ENCODE data around the gene SCAMP3.
A peak's percentile ranks its signal among the peaks of the same experiment; 100 is the strongest.
"Not testable (repeated sequence)": the region's sequence is repeated elsewhere in the genome, so short reads cannot be mapped to it uniquely, and the experiment has no call there.

Gene SCAMP3

GRCh38 chr1:155220211-155220965 lies 41.8 kb downstream of the SCAMP3 start:
- H3K14ac ChIP-seq (ENCODE audit: low read length); H4K12ac ChIP-seq (ENCODE audit: low read depth, low read length); H2BK5ac ChIP-seq (ENCODE audit: low read depth, low read length, poor library complexity); H2AK5ac ChIP-seq (ENCODE audit: low read length); H3K23ac ChIP-seq (ENCODE audit: low read length); H4K8ac ChIP-seq (ENCODE audit: low read depth, low read length); H3K9me3 ChIP-seq (ENCODE audit: insufficient read depth, low read depth, low read length); H3K18ac ChIP-seq (ENCODE audit: low read length); H3K27me3 ChIP-seq (ENCODE audit: insufficient read depth, low read length); H3K36me3 ChIP-seq (ENCODE audit: control insufficient read depth in 1 of 2, insufficient read depth in 2 of 2, low read length in 2 of 2); H3K9ac ChIP-seq (ENCODE audit: low read length); H3K4me3 ChIP-seq (ENCODE audit: low read depth, low read length); H2BK120ac ChIP-seq (ENCODE audit: insufficient read depth, low read length, poor library complexity); H2AFZ ChIP-seq (ENCODE audit: insufficient read depth, low read length, poor library complexity); H3K4me2 ChIP-seq (ENCODE audit: low read length); H3K79me2 ChIP-seq (ENCODE audit: control insufficient read depth, insufficient read depth, low read length, poor library complexity); H3K4ac ChIP-seq (ENCODE audit: low read depth, low read length): not testable (repeated sequence)
- peak in 1 of 2 donors; percentile 22 for DNase-seq
- Histone ChIP-seq H3K4me1 (ENCODE audit: control insufficient read depth in 1 of 2, insufficient read depth in 2 of 2, low read length in 2 of 2) (peaks cover 11 to 14% of the 10 kb centered on the region in 2 experiments), H4K91ac (ENCODE audit: low read depth, low read length) (peak overlapping the region; percentile 17), H3K79me1 (ENCODE audit: low read length) (peaks cover 13% of the 10 kb centered on the region), H2BK12ac (ENCODE audit: low read length) (peak overlapping the region; percentile 63), H3K27ac (ENCODE audit: low read depth, low read length) (peak overlapping the region; percentile 24)
- WGBS (ENCODE audit: extremely low coverage, insufficient coverage, insufficient read length), result no CpG with 5 or more reads among the region's 10 CpGs

GRCh38 chr1:155219592-155220031 lies 42.5 kb downstream of the SCAMP3 start:
- peaks cover 9% of the 10 kb centered on the region for H3K79me1 ChIP-seq (ENCODE audit: low read length)
- H3K4ac ChIP-seq (ENCODE audit: low read depth, low read length), result no peak overlapping the region
- H2BK5ac ChIP-seq (ENCODE audit: low read depth, low read length, poor library complexity), result no peak overlapping the region
- H2BK12ac ChIP-seq (ENCODE audit: low read length), result peak overlapping the region; percentile 12
- no peak overlapping the region for H3K23ac ChIP-seq (ENCODE audit: low read length)
- no peaks in the 10 kb centered on the region for H3K79me2 ChIP-seq (ENCODE audit: control insufficient read depth, insufficient read depth, low read length, poor library complexity)
- no peak overlapping the region for H3K9ac ChIP-seq (ENCODE audit: low read length)
- no CpG with 5 or more reads among the region's 1 CpG for WGBS (ENCODE audit: extremely low coverage, insufficient coverage, insufficient read length)
- H3K9me3 ChIP-seq (ENCODE audit: insufficient read depth, low read depth, low read length), result no peaks in the 10 kb centered on the region
- peak in 1 of 2 donors; percentile 52 for DNase-seq
- peaks cover 9 to 14% of the 10 kb centered on the region in 2 experiments for H3K36me3 ChIP-seq (ENCODE audit: control insufficient read depth in 1 of 2, insufficient read depth in 2 of 2, low read length in 2 of 2)
- H3K4me3 ChIP-seq (ENCODE audit: low read depth, low read length), result no peak overlapping the region
- no peak overlapping the region for H3K4me2 ChIP-seq (ENCODE audit: low read length)
- no peak overlapping the region for H3K14ac ChIP-seq (ENCODE audit: low read length)
- peak overlapping the region; percentile 41 for H4K91ac ChIP-seq (ENCODE audit: low read depth, low read length)
- H2BK120ac ChIP-seq (ENCODE audit: insufficient read depth, low read length, poor library complexity), result no peak overlapping the region
- no peak overlapping the region for H2AK5ac ChIP-seq (ENCODE audit: low read length)
- peak overlapping the region; percentile 25 for H3K27ac ChIP-seq (ENCODE audit: low read depth, low read length)
- H3K4me1 ChIP-seq (ENCODE audit: control insufficient read depth in 1 of 2, insufficient read depth in 2 of 2, low read length in 2 of 2), result peaks cover 10% of the 10 kb centered on the region in 2 experiments
- no peak overlapping the region for H3K18ac ChIP-seq (ENCODE audit: low read length)
- H4K12ac ChIP-seq (ENCODE audit: low read depth, low read length), result no peak overlapping the region
- no peaks in the 10 kb centered on the region for H3K27me3 ChIP-seq (ENCODE audit: insufficient read depth, low read length)
- no peak overlapping the region for H2AFZ ChIP-seq (ENCODE audit: insufficient read depth, low read length, poor library complexity)
- H4K8ac ChIP-seq (ENCODE audit: low read depth, low read length), result peak overlapping the region; percentile 43

GRCh38 chr1:155218854-155219591 lies 43.1 kb downstream of the SCAMP3 start:
- Histone ChIP-seq H3K79me1 (ENCODE audit: low read length) (peaks cover 4% of the 10 kb centered on the region), H3K18ac (ENCODE audit: low read length) (no peak overlapping the region), H2BK120ac (ENCODE audit: insufficient read depth, low read length, poor library complexity) (no peak overlapping the region), H4K12ac (ENCODE audit: low read depth, low read length) (no peak overlapping the region), H3K14ac (ENCODE audit: low read length) (no peak overlapping the region), H2BK12ac (ENCODE audit: low read length) (peak overlapping the region; percentile 12), H3K4me2 (ENCODE audit: low read length) (no peak overlapping the region), H3K9me3 (ENCODE audit: insufficient read depth, low read depth, low read length) (no peaks in the 10 kb centered on the region), H3K79me2 (ENCODE audit: control insufficient read depth, insufficient read depth, low read length, poor library complexity) (no peaks in the 10 kb centered on the region), H3K9ac (ENCODE audit: low read length) (no peak overlapping the region), H2BK5ac (ENCODE audit: low read depth, low read length, poor library complexity) (no peak overlapping the region), H4K91ac (ENCODE audit: low read depth, low read length) (peak overlapping the region; percentile 41), H3K27me3 (ENCODE audit: insufficient read depth, low read length) (no peaks in the 10 kb centered on the region), H4K8ac (ENCODE audit: low read depth, low read length) (peak overlapping the region; percentile 43), H3K27ac (ENCODE audit: low read depth, low read length) (no peak overlapping the region), H3K36me3 (ENCODE audit: control insufficient read depth in 1 of 2, insufficient read depth in 2 of 2, low read length in 2 of 2) (peaks cover 9 to 14% of the 10 kb centered on the region in 2 experiments), H2AK5ac (ENCODE audit: low read length) (no peak overlapping the region), H3K4ac (ENCODE audit: low read depth, low read length) (no peak overlapping the region), H2AFZ (ENCODE audit: insufficient read depth, low read length, poor library complexity) (no peak overlapping the region), H3K4me3 (ENCODE audit: low read depth, low read length) (no peak overlapping the region), H3K4me1 (ENCODE audit: control insufficient read depth in 1 of 2, insufficient read depth in 2 of 2, low read length in 2 of 2) (peaks cover 8 to 9% of the 10 kb centered on the region in 2 experiments), H3K23ac (ENCODE audit: low read length) (no peak overlapping the region)
- DNase-seq, result peak; percentile 53 to 85
- no CpG with 5 or more reads among the region's 7 CpGs for whole genome bisulfite sequencing (ENCODE audit: extremely low coverage, insufficient coverage, insufficient read length)

GRCh38 chr1:155214702-155215101 lies 47.5 kb downstream of the SCAMP3 start:
- H2AK5ac ChIP-seq (ENCODE audit: low read length); H3K4ac ChIP-seq (ENCODE audit: low read depth, low read length); H2BK120ac ChIP-seq (ENCODE audit: insufficient read depth, low read length, poor library complexity); H3K14ac ChIP-seq (ENCODE audit: low read length); DNase-seq; H3K23ac ChIP-seq (ENCODE audit: low read length); H3K27me3 ChIP-seq (ENCODE audit: insufficient read depth, low read length); H3K9me3 ChIP-seq (ENCODE audit: insufficient read depth, low read depth, low read length); H3K79me2 ChIP-seq (ENCODE audit: control insufficient read depth, insufficient read depth, low read length, poor library complexity); H4K8ac ChIP-seq (ENCODE audit: low read depth, low read length); H3K27ac ChIP-seq (ENCODE audit: low read depth, low read length); H3K4me2 ChIP-seq (ENCODE audit: low read length); H4K91ac ChIP-seq (ENCODE audit: low read depth, low read length); H2AFZ ChIP-seq (ENCODE audit: insufficient read depth, low read length, poor library complexity); H3K18ac ChIP-seq (ENCODE audit: low read length); H3K4me3 ChIP-seq (ENCODE audit: low read depth, low read length); H2BK12ac ChIP-seq (ENCODE audit: low read length); H3K79me1 ChIP-seq (ENCODE audit: low read length); H4K12ac ChIP-seq (ENCODE audit: low read depth, low read length); H3K9ac ChIP-seq (ENCODE audit: low read length); H3K4me1 ChIP-seq (ENCODE audit: control insufficient read depth in 1 of 2, insufficient read depth in 2 of 2, low read length in 2 of 2); H2BK5ac ChIP-seq (ENCODE audit: low read depth, low read length, poor library complexity): not testable (repeated sequence)
- H3K36me3 ChIP-seq (ENCODE audit: control insufficient read depth in 1 of 2, insufficient read depth in 2 of 2, low read length in 2 of 2), result peaks cover 18 to 19% of the 10 kb centered on the region in 2 experiments
- no CpG with 5 or more reads among the region's 10 CpGs for WGBS (ENCODE audit: extremely low coverage, insufficient coverage, insufficient read length)

Data from trophoblast cell (in vitro differentiated cells and primary cell).